Lower leg skin (tissue), 3 donors: ENCODE results near the gene MBNL2.

Experiments
- CTCF ChIP-seq, 3 donors: fragments of 450-650 bp; IDR thresholded peaks; one replicate each; pipeline ENCODE4 v1.5.1; 2016; ENCODE audit warnings: antibody characterized with exemption in 3 of 3, mild to moderate bottlenecking in 3 of 3, moderate library complexity in 2 of 3
- POLR2A ChIP-seq, 2 donors: fragments of 450-650 bp; IDR thresholded peaks; one replicate each; pipeline ENCODE4 v1.6.1; 2016 to 2017; ENCODE audit warnings: antibody characterized with exemption in 2 of 2, mild to moderate bottlenecking in 1 of 2, moderate library complexity in 1 of 2

DNA sequence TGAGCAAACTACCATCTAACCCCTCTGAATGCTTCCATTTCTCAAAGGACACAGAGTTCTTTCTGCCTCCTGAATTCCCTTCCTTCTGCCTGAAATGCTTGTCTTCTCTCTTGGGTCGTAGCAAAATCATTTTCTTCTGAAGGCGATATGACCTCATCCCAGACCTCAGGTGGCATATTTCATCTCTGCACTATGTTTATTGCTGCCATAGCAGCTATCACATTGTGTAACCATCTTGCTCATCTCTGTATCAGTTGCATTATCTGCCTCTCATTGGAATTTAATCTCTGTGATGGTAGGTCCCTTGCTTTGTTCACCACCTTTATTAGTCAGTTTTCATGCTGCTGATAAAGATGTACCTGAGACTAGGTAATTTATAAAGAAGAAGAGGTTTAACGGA is 179.3 kb downstream of the MBNL2 start:
- TF ChIP-seq CTCF (IDR thresholded peaks at IDR 0.05) (no peak), POLR2A (IDR thresholded peaks at IDR 0.05) (no peak)
